HUES64 (cell line): ENCODE results near the gene GRIN2A. TPM values are rescaled to one million over a fixed set of nuclear protein-coding genes. Genes with fewer than 3 reads are reported as not detected.
A peak's percentile ranks its signal among the peaks of the same experiment; 100 is the strongest.

ENCODE experiments used
- H3K27ac ChIP-seq: 2 replicates; pipeline ENCODE4 v1.7.0; 2013; ENCODE audit warnings: low read depth, low read length, inconsistent platforms
- H3K27me3 ChIP-seq: 2 replicates; pipeline ENCODE4 v1.6.1; 2013; ENCODE audit warnings: mild to moderate bottlenecking, low read length; ENCODE audit not compliant: insufficient read depth
- H3K36me3 ChIP-seq: 2 replicates; pipeline ENCODE4 v1.6.1; 2013; ENCODE audit warnings: mild to moderate bottlenecking, low read length; ENCODE audit not compliant: insufficient read depth
- H3K4me1 ChIP-seq: 2 replicates; pipeline ENCODE4 v1.6.1; 2013; ENCODE audit warnings: mild to moderate bottlenecking, low read length, moderate library complexity; ENCODE audit not compliant: insufficient read depth
- H3K4me3 ChIP-seq: 2 replicates; pipeline ENCODE4 v1.5.1; 2013; ENCODE audit warnings: mild to moderate bottlenecking, low read length, moderate library complexity
- H3K9ac ChIP-seq: 2 replicates; pipeline ENCODE4 v1.6.1; 2013; ENCODE audit warnings: mild to moderate bottlenecking, low read depth, low read length
- H3K9me3 ChIP-seq: 2 replicates; pipeline ENCODE4 v1.6.1; 2013; ENCODE audit warnings: low read depth, low read length; ENCODE audit not compliant: insufficient read depth
- WGBS: fragments of 150-250, 120-280 bp; methylation state at CpG from one replicate; pipeline ENCODE4 v1.1.7; 2013; ENCODE audit warnings: missing lambda C conversion rate; 5-methylcytosine and 5-hydroxymethylcytosine counted together
- polyA plus RNA-seq, 2 experiments: library from polyadenylated mRNA; stranded (reverse); fragments of 50-300 nt; gene quantifications; one replicate each; pipeline ENCODE4 v1.2.3, GENCODE V29; 2013

Gene GRIN2A
- polyA plus RNA-seq (2013, experiment 1 of 2) = 0.55 TPM
- polyA plus RNA-seq (2013, experiment 2 of 2) = 0.89 TPM

- H3K27me3 ChIP-seq = peaks cover 78% of the 10 kb centered on the region
- H3K4me1 ChIP-seq = no peaks in the 10 kb centered on the region
- WGBS = under 1% methylated on average over 63 of the region's 64 CpGs
- H3K4me3 ChIP-seq = peak within 1 kb of the TSS; percentile 67
- no peak within 1 kb of the TSS for H3K27ac ChIP-seq
- no peaks in the 10 kb centered on the region for H3K36me3 ChIP-seq
- H3K9me3 ChIP-seq = no peaks in the 10 kb centered on the region
- H3K9ac ChIP-seq = 0 out of 2 replicates have a peak within 1 kb of the TSS, but pooled peaks have one; percentile 38
Observed at GRCh38 chr16:10182222-10183053, at the start of gene GRIN2A. Gene GRIN2A, minus strand, starts transcription at chr16:10182428. Its CDS starts 2,017 bp downstream, at chr16:10180411.

- H3K4me3 ChIP-seq = no peak overlapping the region
- peaks cover 12% of the 10 kb centered on the region for H3K9me3 ChIP-seq
- 99% methylated on average over 2 of the region's 2 CpGs for WGBS
- H3K27me3 ChIP-seq = no peaks in the 10 kb centered on the region
- H3K9ac ChIP-seq = no peak overlapping the region
- H3K4me1 ChIP-seq = no peaks in the 10 kb centered on the region
- H3K27ac ChIP-seq = no peak overlapping the region
- H3K36me3 ChIP-seq = no peaks in the 10 kb centered on the region
Observed at GRCh38 chr16:10231563-10231962, 49.3 kb upstream of the GRIN2A start.

GRCh38 chr16:10228779-10229178 is 46.6 kb upstream of the GRIN2A start:
- no peak overlapping the region for H3K9ac ChIP-seq

GRCh38 chr16:10226987-10227306 is 44.7 kb upstream of the GRIN2A start:
- H3K9me3 ChIP-seq = 0 out of 2 replicates have a peak, but pooled peaks cover 5% of the 10 kb centered on the region
- H3K9ac ChIP-seq = no peak overlapping the region
- no peak overlapping the region for H3K27ac ChIP-seq
- H3K4me1 ChIP-seq = no peaks in the 10 kb centered on the region
- WGBS = 84% methylated on average over 1 of the region's 1 CpG
- H3K4me3 ChIP-seq = no peak overlapping the region
- H3K36me3 ChIP-seq = no peaks in the 10 kb centered on the region
- H3K27me3 ChIP-seq = no peaks in the 10 kb centered on the region

More at GRCh38 chr16:10228779-10229178, 46.6 kb upstream of the GRIN2A start:
- H3K9me3 ChIP-seq = peaks cover 12% of the 10 kb centered on the region
- no peaks in the 10 kb centered on the region for H3K27me3 ChIP-seq
- H3K27ac ChIP-seq = no peak overlapping the region
- no peak overlapping the region for H3K4me3 ChIP-seq
- no peaks in the 10 kb centered on the region for H3K36me3 ChIP-seq
- H3K4me1 ChIP-seq = no peaks in the 10 kb centered on the region
- 62% methylated on average over 2 of the region's 2 CpGs for WGBS

GRCh38 chr16:10226141-10226986 is 44.1 kb upstream of the GRIN2A start:
- Histone ChIP-seq H3K4me1 (no peaks in the 10 kb centered on the region), H3K36me3 (no peaks in the 10 kb centered on the region), H3K9ac (no peak overlapping the region), H3K27ac (no peak overlapping the region), H3K4me3 (no peak overlapping the region), H3K27me3 (no peaks in the 10 kb centered on the region), H3K9me3 (no peaks in the 10 kb centered on the region)
- WGBS = 88% methylated on average over 7 of the region's 9 CpGs

- H3K27me3 ChIP-seq = no peaks in the 10 kb centered on the region
- WGBS = 80% methylated on average over 6 of the region's 6 CpGs
- H3K4me1 ChIP-seq = no peaks in the 10 kb centered on the region
Observed at GRCh38 chr16:10225653-10226052, 43.4 kb upstream of the GRIN2A start.

GRCh38 chr16:10224850-10225249 is 42.6 kb upstream of the GRIN2A start:
- WGBS = 97% methylated on average over 3 of the region's 4 CpGs
- Histone ChIP-seq H3K9me3 (no peaks in the 10 kb centered on the region), H3K4me3 (no peak overlapping the region), H3K4me1 (no peaks in the 10 kb centered on the region), H3K9ac (no peak overlapping the region), H3K27me3 (no peaks in the 10 kb centered on the region), H3K27ac (no peak overlapping the region), H3K36me3 (no peaks in the 10 kb centered on the region)

More at GRCh38 chr16:10225653-10226052, 43.4 kb upstream of the GRIN2A start:
- Histone ChIP-seq H3K27ac (no peak overlapping the region), H3K4me3 (no peak overlapping the region), H3K9me3 (no peaks in the 10 kb centered on the region), H3K36me3 (no peaks in the 10 kb centered on the region), H3K9ac (no peak overlapping the region)

- Histone ChIP-seq H3K4me3 (no peak overlapping the region), H3K4me1 (no peaks in the 10 kb centered on the region)
- 85% methylated on average over 3 of the region's 3 CpGs for WGBS
Observed at GRCh38 chr16:10220942-10221341, 38.7 kb upstream of the GRIN2A start.

GRCh38 chr16:10219742-10220141 is 37.5 kb upstream of the GRIN2A start:
- Histone ChIP-seq H3K36me3 (no peaks in the 10 kb centered on the region), H3K9me3 (no peaks in the 10 kb centered on the region), H3K27me3 (no peaks in the 10 kb centered on the region), H3K4me3 (no peak overlapping the region), H3K4me1 (no peaks in the 10 kb centered on the region), H3K27ac (no peak overlapping the region), H3K9ac (no peak overlapping the region)
- 94% methylated on average over 4 of the region's 4 CpGs for WGBS

More at GRCh38 chr16:10220942-10221341, 38.7 kb upstream of the GRIN2A start:
- Histone ChIP-seq H3K36me3 (no peaks in the 10 kb centered on the region), H3K27ac (no peak overlapping the region), H3K27me3 (no peaks in the 10 kb centered on the region), H3K9ac (no peak overlapping the region), H3K9me3 (no peaks in the 10 kb centered on the region)

GRCh38 chr16:10218490-10219206 is 36.4 kb upstream of the GRIN2A start:
- Histone ChIP-seq H3K4me3 (no peak overlapping the region), H3K4me1 (no peaks in the 10 kb centered on the region), H3K9ac (no peak overlapping the region), H3K27me3 (no peaks in the 10 kb centered on the region), H3K27ac (no peak overlapping the region), H3K9me3 (no peaks in the 10 kb centered on the region), H3K36me3 (no peaks in the 10 kb centered on the region)
- WGBS = 91% methylated on average over 14 of the region's 15 CpGs
